CD4-positive, alpha-beta T cell treated with Interleukin-12 subunit alpha and Interleukin-12 subunit beta, for 1 hour (primary cell): ENCODE measurements around the gene DCUN1D2.
"Not testable (repeated sequence)": the region's sequence is repeated elsewhere in the genome, so short reads cannot be mapped to it uniquely, and the experiment has no call there.

ENCODE experiments used
- DNase-seq: peaks from one replicate; pipeline ENCODE4 v3.0.0-alpha.2; 2020

DCUN1D2 gene

GRCh38 chr13:113442354-113442984 lies 48.0 kb downstream of the DCUN1D2 start:
- DNase-seq, result no peak

GRCh38 chr13:113441661-113442060 lies 48.9 kb downstream of the DCUN1D2 start:
- no peak for DNase-seq

GRCh38 chr13:113437408-113438010 lies 53.0 kb downstream of the DCUN1D2 start:
- DNase-seq, result no peak

- DNase-seq, result not testable (repeated sequence)
These were observed 53.6 kb downstream of the DCUN1D2 start for GRCh38 chr13:113436866-113437265.

GRCh38 chr13:113435907-113436306 lies 54.6 kb downstream of the DCUN1D2 start:
- DNase-seq, result not testable (repeated sequence)

- DNase-seq, result no peak
These were observed 57.1 kb downstream of the DCUN1D2 start for GRCh38 chr13:113433391-113433916.

GRCh38 chr13:113432506-113433270 lies 57.8 kb downstream of the DCUN1D2 start:
- DNase-seq, result no peak

GRCh38 chr13:113431171-113431570 lies 59.3 kb downstream of the DCUN1D2 start:
- DNase-seq, result no peak

- no peak for DNase-seq
These were observed 60.0 kb downstream of the DCUN1D2 start for GRCh38 chr13:113430378-113431110.

GRCh38 chr13:113429608-113429985 lies 60.9 kb downstream of the DCUN1D2 start:
- DNase-seq, result no peak

GRCh38 chr13:113428871-113429607 lies 61.5 kb downstream of the DCUN1D2 start:
- DNase-seq, result no peak

- no peak for DNase-seq
These were observed 62.0 kb downstream of the DCUN1D2 start for GRCh38 chr13:113428469-113428865.

GRCh38 chr13:113427562-113428468 lies 62.7 kb downstream of the DCUN1D2 start:
- DNase-seq, result no peak

GRCh38 chr13:113426591-113426986 lies 63.9 kb downstream of the DCUN1D2 start:
- no peak for DNase-seq

- DNase-seq, result no peak
These were observed 64.4 kb downstream of the DCUN1D2 start for GRCh38 chr13:113425941-113426590.

GRCh38 chr13:113423520-113424163 lies 66.9 kb downstream of the DCUN1D2 start:
- DNase-seq, result no peak

- DNase-seq, result no peak
These were observed 67.5 kb downstream of the DCUN1D2 start for GRCh38 chr13:113422807-113423519.

- no peak for DNase-seq
These were observed 68.7 kb downstream of the DCUN1D2 start for GRCh38 chr13:113421673-113422270.
